ENCODE data around the gene TAS2R60.

Gene TAS2R60

GRCh38 chr7:143406002-143406357 lies 37.3 kb upstream of the TAS2R60 start:
- DNase-seq (ENCODE audit: low read depth in 2 of 2), result no peak
- H3K4me3 ChIP-seq (replicated peaks in 1 of 2; ENCODE audit: low read depth in 2 of 2, low read length in 2 of 2), result no peak overlapping the region
- no peak for TF ChIP-seq CTCF (IDR thresholded peaks at IDR 0.05; ENCODE audit: low read depth, low read length)

- no peak for DNase-seq (ENCODE audit: low read depth in 2 of 2)
- H3K4me3 ChIP-seq (replicated peaks in 1 of 2; ENCODE audit: low read depth in 2 of 2, low read length in 2 of 2), result no peak overlapping the region
- TF ChIP-seq CTCF (IDR thresholded peaks at IDR 0.05; ENCODE audit: low read depth, low read length), result no peak
These were observed 35.7 kb upstream of the TAS2R60 start for GRCh38 chr7:143407287-143408251.

- TF ChIP-seq CTCF (IDR thresholded peaks at IDR 0.05; ENCODE audit: low read depth, low read length), result no peak
- no peak overlapping the region for H3K4me3 ChIP-seq (replicated peaks in 1 of 2; ENCODE audit: low read depth in 2 of 2, low read length in 2 of 2)
- DNase-seq (ENCODE audit: low read depth in 2 of 2), result no peak
These were observed 35.0 kb upstream of the TAS2R60 start for GRCh38 chr7:143408252-143408685.

- no peak within 1 kb of the TSS for H3K4me3 ChIP-seq (replicated peaks in 1 of 2; ENCODE audit: low read depth in 2 of 2, low read length in 2 of 2)
- peak; percentile 23 for TF ChIP-seq CTCF (IDR thresholded peaks at IDR 0.05; ENCODE audit: low read depth, low read length)
These were observed 34.3 kb upstream of the TAS2R60 start, which contains the start of gene EPHA1 for GRCh38 chr7:143408686-143409561. EPHA1 (minus strand) TSS chr7:143408856; CDS start chr7:143408805, 51 bp downstream.

GRCh38 chr7:143410521-143411004 lies 32.7 kb upstream of the TAS2R60 start:
- peak; percentile 74 to 78 for DNase-seq (ENCODE audit: low read depth in 2 of 2)
- TF ChIP-seq CTCF (IDR thresholded peaks at IDR 0.05; ENCODE audit: low read depth, low read length), result no peak
- H3K4me3 ChIP-seq (replicated peaks in 1 of 2; ENCODE audit: low read depth in 2 of 2, low read length in 2 of 2), result no peak overlapping the region

More at GRCh38 chr7:143408686-143409561, 34.3 kb upstream of the TAS2R60 start, which contains the start of gene EPHA1:
- peak in 1 of 2 donors; percentile 16 for DNase-seq (ENCODE audit: low read depth in 2 of 2)

- DNase-seq (ENCODE audit: low read depth in 2 of 2), result no peak
- no peak for TF ChIP-seq CTCF (IDR thresholded peaks at IDR 0.05; ENCODE audit: low read depth, low read length)
- no peak overlapping the region for H3K4me3 ChIP-seq (replicated peaks in 1 of 2; ENCODE audit: low read depth in 2 of 2, low read length in 2 of 2)
These were observed 31.1 kb upstream of the TAS2R60 start for GRCh38 chr7:143411976-143412708.

Measured in cardiac fibroblast (primary cell).